Activated T-helper 1 cell treated with anti-CD3 and anti-CD28 coated beads, Interleukin-2, amount 50 U/mL, for 16 hours (primary cell): ENCODE data around the gene RTP4.
"Not testable (repeated sequence)": the region's sequence is repeated elsewhere in the genome, so short reads cannot be mapped to it uniquely, and the experiment has no call there.

Source experiments
- DNase-seq, 2 donors: peaks; one replicate each; pipeline ENCODE4 v3.0.0-alpha.2; 2020; ENCODE audit warnings: low read depth in 1 of 2, low spot score in 1 of 2

The RTP4 gene

DNA sequence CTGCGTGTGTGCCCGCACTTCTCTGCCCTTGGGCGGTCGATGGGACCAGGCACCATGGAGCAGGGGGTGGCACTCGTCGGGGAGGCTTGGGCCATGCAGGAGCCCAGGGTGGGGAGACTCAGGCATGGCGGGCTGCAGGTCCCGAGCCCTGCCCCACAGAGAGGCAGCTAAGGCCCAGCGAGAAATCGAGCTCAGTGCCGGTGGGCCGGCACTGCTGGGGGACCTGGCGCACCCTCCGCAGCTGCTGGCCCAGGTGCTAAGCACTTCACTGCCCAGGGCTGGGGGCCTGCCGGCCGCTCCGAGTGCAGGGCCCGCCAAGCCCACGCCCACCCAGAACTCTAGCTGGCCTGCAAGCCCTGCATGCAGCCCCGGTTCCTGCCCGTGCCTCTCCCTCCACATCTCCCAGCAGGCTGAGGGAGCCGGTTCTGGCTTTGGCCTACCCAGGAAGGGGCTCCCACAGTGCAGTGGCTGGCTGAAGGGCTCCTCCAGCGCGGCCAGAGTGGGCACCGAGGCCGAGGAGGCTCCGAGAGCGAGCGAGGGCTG, 553 bp upstream of the RTP4 start:
- DNase-seq = no peak

GRCh38 chr3:187369089-187369447, 883 bp downstream of the RTP4 start:
- DNase-seq = no peak

GRCh38 chr3:187370051-187370450, 1.9 kb downstream of the RTP4 start:
- DNase-seq = no peak

DNA sequence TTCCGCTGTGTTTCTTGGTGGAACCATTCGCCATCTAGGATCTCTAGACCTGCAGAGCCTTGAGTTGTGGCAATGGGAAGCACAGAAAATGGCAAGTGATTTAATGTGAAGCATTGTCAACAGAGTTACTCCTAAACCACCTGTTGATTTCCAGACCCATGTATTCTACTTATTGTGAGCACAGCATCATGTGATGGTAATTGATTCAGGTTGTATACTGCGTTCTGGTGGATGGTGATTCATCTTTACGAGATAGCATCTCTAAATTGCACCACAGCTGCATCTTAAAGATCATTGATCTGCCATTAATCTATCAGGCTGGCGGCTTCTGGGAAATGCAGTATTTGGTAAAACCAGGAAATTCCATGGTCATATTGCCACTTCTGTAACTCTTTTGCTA, 7.4 kb downstream of the RTP4 start:
- DNase-seq = no peak

DNA sequence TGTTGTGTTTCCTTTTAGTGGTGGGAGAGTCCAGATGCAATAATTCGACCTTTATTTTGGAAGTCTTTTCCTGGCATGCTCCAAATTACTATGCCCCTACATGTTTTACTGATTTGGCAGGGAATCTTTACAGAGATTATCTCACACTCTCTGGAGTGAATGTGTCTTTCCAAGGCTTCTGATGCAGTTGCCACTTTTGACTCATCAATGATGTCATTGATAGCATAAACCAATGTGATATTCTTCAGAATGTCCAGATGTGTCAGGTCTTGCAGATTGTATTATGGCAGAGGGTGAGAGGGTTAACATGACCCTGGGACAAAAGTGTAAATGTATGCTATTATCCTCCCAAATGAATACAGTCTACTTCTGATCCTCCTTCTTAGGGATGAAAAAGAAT, 9.7 kb downstream of the RTP4 start:
- no peak for DNase-seq

DNA sequence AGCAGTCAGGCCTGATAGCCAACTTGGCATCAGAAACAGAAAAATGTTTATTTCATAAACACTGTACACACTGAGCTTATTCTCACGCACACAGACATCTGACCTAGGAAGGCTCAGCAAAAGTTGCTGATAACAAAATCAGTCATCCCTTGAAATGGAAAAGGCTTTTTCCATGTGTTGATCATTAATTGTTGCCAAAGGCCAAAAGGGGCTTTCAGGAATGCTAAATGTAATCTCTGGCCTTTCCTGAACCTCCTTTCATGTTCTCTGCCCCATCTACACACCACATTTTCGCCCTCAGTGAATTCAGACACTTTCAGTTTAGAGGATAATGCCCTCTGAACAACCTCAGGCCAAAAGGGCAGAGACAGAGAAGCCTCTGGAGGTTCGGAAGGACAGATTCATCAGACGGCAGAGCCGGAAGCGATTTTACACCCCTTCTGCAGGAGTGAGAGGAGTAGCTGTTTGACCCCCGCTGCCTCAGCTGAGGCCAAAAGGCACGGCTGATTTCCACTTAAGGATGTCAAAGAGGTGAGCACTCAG, 14.5 kb downstream of the RTP4 start:
- DNase-seq = no peak

- no peak for DNase-seq
Observed at GRCh38 chr3:187383246-187383645, 15.1 kb downstream of the RTP4 start.

- DNase-seq = no peak
Observed at GRCh38 chr3:187385296-187385695, 17.1 kb downstream of the RTP4 start.

GRCh38 chr3:187396661-187397060, 28.5 kb downstream of the RTP4 start:
- no peak for DNase-seq

- DNase-seq = no peak
Observed at GRCh38 chr3:187398955-187399354, 30.8 kb downstream of the RTP4 start.

- no peak for DNase-seq
Observed at GRCh38 chr3:187400756-187401155, 32.6 kb downstream of the RTP4 start.

- no peak for DNase-seq
Observed at GRCh38 chr3:187401856-187402255, 33.7 kb downstream of the RTP4 start.

DNA sequence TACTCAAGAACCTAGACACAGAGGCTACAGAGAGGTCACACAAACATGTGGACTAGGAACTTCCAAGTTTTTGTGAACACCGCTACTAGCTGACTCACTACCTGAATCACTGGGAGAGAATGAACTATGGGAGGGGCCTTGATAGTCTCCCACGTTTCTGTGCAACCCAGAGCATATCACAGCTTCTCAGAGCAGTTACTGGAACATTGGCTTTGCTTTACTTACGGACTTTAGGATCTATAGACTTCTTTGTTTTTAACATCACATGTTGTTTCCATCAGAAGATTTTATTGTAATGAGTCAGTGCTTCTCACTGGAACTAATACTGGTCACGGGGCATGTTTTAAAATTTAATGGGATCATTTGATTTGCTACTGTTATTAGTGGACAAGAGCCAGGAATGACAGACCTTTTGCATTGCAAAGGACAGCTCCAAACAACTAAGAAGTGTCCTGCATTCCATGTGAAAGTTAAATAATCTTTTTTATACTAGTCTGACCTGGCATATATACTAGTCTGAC, 35.6 kb downstream of the RTP4 start:
- DNase-seq = no peak

GRCh38 chr3:187406927-187407326, 38.7 kb downstream of the RTP4 start:
- no peak for DNase-seq

DNA sequence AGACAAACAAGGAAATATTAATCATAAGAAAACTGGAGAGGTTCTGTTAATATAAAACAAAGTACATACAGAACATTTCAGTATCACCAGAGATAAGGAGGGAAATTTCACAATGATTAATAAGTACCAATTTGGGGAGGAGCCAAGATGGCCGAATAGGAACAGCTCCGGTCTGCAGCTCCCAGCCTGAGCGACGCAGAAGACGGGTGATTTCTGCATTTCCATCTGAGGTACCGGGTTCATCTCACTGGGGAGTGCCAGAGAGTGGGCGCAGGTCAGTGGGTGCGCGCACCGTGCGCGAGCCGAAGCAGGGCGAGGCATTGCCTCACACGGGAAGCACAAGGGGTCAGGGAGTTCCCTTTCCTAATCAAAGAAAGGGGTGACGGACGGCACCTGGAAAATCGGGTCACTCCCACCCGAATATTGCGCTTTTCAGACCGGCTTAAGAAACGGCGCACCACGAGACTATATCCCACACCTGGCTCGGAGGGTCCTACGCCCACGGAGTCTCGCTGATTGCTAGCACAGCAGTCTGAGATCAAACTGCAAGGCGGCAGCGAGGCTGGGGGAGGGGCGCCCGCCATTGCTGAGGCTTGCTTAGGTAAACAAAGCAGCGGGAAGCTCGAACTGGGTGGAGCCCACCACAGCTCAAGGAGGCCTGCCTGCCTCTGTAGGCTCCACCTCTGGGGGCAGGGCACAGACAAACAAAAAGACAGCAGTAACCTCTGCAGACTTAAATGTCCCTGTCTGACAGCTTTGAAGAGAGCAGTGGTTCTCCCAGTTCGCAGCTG, 44.0 kb downstream of the RTP4 start:
- DNase-seq = not testable (repeated sequence)
